Cortex of kidney (tissue), 1 donor: ENCODE data around the gene PAQR8.
A peak's percentile ranks its signal among the peaks of the same experiment; 100 is the strongest.
"Not testable (repeated sequence)": the region's sequence is repeated elsewhere in the genome, so short reads cannot be mapped to it uniquely, and the experiment has no call there.

Experiments used
- DNase-seq: peaks from one replicate; lab custom pipeline; 2025; lab: John Stamatoyannopoulos, UW

PAQR8 gene

DNA sequence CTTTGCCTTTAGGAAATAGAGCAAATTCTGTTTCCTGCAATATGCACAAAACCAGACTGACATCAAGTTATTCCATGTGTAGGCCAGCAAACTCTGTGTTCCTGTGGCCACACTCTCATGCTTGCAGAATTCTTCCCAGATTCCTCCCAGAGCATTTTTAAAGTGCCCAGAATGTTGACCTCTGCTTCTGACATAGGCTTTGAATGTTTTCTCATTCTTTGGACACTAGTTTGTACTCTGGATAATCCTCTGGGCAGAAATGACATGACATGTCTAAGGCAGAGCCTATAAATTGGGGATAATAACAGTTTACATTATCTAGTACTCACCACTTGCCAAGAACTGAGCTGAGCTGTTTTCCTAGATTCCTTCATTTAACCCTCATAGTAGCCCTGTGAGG is 49.0 kb downstream of the PAQR8 start:
- DNase-seq, result no peak

DNA sequence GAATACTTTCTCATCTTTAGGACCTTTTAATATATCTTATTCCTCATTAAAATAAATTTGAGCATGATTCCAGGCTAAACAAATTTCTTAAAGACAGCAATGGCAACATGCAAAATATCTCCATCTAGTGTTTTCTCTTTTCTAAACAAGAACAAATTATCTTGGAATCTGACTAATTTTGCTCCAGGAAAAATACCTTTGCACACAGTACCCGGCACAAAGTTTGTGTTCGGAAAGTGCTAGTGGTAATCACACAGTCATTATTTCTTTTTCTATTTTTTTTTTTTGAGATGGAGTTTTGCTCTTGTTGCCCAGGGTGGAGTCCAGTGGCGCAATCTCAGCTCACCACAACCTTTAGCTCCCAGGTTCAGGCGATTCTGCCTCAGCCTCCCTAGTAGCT is 50.0 kb downstream of the PAQR8 start:
- DNase-seq, result no peak

DNA sequence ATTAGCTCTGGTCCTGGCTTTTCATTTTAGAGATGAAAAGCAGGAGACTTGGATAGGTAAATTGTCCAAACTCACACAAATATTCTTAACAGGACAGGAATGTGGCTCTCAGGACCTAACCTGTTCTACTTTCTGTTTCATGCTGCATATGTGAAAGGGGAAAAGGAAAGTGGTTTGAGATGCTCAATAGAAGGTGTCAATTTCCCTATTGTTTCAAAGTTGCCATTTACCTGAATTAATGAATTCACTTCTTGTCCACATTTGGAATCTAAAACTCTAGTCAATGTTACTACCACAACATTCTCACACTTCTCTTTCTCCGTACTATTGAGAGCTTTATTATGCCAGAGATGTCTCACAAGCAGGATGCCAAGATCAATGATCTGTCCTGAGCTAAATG is 53.4 kb downstream of the PAQR8 start:
- DNase-seq, result no peak

DNA sequence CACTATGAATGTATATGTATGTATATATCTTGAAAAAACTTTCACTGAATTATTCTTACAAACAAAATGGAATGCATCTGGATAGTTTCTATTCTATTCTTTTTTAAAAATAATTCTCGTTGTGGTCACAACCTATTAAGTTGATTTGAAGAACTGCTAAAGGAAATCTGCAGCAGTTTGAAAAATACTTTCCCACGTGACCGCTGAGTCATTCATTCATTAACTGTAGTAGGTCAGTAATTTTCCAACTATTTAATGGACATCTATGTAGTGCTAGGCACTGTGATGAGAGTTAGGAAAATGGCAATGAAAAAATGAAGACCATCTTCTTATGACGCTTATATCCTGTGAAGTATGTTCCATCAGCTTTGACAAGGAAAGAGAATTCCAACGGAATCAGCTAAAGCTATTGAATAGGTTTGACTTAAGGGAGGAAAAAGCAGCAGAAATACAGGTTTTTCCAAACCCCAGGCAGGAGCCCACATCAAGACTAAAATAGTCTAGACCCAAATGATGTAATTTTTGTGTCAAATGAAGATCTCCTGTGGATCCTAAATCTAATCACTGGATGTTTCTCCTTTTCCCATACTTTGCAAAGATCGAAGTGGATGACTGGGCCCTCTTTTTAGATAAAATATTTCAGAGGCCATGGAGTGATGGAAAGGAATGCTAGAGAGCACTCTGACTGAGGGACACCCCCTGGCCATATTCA is 54.1 kb downstream of the PAQR8 start:
- DNase-seq, result no peak

DNA sequence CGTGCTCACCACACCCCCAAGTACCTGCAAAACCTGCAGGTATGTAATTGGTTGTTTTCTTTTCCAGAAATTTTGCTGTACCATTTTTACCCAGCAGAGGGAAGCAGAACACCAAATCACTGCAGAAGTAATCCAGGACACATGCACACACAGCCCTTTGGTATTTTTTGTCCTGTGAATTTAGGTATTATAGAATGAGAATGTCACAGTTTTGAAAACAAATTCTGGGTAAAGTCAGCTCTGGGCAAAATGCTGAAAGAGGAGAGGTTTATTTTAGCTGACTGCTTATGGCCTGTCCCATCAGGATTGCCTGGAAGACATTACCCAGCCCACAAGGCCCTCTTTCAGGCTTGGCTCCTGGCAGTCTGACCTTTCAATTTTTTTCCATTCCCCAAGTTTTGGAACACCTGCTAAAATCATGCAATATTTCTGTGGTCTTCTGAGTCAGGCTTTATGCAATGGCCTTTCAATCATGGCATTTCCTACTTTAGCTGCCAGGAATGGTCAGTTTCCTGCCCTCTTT is 54.7 kb downstream of the PAQR8 start:
- DNase-seq, result no peak

DNA sequence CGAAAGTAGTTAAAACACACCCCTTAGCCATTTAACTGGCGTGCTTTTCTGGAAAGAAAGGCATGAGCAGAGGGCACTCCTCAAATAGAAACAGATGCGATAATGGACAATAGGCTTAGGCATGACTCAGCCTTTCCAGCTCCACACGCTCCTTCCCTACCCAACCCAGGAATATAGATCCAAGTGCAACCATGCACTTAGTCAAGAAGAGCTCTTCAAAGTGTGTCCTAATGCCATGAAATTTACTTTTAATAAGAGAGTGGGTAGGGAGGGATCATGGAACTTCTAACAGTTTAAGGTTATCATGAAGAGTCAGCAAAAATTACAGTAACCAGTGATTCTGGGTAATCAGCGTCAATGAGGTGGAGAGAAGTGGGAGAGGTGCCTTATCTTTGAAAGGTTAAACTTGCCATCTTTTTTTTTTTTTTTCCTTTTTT is 55.7 kb downstream of the PAQR8 start:
- DNase-seq, result no peak

DNA sequence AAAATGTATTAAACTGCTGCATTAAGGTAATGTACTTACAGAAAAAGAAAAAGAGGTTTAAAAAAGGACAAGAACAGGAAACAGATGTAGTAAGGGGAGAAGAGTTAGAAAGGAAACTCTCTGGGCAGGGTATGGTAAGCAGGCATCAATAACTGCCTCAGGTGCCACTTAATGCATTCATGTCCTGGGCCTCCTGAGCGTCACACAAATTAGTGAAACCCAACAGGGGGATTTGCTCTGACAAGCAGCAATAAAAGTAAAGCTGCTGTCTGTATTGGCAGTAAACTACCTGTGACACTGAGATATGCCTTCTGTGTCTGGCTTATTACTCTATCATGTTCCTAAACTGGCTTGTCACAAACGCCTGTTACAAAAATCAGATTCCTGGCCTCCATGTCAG is 56.7 kb downstream of the PAQR8 start:
- no peak for DNase-seq

DNA sequence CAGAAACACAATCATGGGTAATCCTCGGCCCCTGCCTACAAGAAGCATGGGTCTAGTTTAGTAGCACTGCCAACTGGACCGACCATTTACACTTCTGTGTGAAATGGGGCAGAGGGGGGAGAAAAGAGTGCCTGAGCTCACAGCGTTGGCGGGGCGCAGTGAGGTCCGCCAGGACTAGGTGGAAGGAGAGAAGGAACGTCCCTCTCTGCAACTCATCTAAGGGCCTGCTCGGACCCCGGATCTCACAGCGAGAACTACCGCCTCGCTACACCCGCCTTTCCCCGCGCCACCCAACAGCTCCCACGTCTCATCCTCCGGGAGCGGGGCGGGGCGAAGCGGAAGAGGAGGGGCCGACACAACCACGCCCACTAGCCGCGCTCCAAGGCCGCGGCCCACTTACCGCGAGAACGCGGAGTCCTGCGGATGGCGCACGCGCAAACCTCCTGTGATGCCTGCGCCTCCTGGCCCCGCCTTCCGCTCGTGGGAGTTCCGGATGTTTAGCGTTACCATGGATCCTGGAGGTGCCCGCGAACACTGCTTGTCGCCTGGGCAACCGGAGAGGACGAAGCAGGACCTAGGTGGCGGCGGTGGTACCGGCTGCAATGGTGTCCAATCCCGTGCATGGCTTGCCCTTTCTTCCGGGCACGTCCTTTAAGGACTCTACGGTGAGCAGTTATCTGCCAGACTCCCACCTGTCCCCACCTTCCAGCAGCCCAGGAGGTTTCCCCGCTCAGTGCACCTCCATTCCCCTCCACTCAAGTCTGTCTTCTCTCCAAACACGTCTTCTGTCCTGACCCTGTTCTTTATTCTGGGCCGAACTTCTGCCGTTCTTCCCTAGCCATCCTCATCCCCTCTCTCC is 58.1 kb downstream of the PAQR8 start, which contains the start of gene EFHC1:
TSS of gene EFHC1 (plus strand) at position 534 of the 859 bp plus-strand sequence. CDS start at position 603, 69 bp downstream.
- peak; percentile 54 for DNase-seq

DNA sequence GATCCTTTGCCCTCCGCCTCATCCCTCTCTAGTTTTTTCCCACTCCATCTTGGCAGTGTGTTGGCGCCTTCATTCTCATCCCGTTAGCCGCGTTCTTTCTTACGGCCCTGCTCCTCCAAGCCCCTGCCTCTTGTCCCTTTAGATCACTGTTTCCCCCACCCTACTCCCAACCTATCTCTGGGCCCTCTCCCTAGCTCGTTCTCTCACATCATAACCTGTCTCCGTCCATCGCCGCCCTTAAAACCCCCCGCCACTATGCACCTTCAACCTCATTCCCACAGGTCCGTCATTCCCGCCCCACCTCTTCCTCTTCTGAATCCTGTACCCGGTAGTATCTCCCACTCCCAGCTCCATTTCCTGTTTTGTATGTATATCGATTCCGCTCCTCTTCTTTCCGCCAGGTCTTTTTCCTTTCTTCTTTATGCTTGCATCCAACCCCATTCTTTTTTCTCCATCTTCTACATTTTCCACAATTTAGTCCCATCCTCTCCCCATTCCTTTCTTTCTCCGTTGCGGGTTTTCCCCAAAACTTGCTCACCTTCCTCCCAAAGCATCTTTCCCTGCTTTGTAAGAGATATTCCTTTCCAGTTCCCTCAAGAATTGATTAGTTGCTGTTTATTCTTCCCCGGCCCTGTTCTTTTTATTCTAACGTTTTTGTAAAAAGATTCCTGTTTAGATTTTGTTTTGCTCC is 58.9 kb downstream of the PAQR8 start:
- DNase-seq, result no peak

DNA sequence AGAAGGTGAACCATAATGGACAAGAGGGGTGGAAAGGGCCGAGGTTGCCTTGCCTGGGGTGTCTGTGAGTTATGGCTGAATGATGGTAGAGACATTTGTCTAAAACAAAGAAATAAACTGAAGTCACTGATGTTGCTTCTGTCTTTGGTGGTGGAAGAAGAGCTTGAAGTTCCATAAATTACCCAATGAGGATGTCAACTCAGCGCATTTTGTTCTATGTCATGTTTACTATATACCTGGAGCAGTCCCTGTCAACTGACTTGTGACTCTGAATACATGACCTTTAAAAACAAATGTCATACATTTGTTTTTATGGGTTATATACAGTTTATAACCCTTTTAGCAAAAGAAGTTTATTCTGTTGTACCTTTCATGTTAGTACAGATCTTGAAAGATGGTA is 60.2 kb downstream of the PAQR8 start:
- DNase-seq, result no peak

DNA sequence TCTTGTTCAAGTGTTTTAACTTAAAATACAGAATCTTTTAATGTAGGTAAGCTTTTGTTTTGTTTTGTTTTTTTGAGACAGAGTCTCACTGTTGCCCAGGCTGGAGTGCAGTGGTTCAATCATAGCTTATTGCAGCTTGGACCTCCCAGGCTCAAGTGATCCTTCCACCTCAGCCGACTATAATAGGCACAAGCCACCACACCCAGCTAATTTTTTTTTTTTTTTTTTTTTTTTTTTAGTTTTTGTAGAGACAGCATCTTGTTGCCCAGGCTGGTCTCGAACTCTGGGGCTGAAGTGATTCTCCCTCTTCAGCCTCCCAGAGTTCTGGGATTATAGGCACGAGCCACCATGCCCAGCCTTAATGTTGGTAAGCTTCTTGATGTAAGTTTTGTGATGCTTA is 61.5 kb downstream of the PAQR8 start:
- no peak for DNase-seq

DNA sequence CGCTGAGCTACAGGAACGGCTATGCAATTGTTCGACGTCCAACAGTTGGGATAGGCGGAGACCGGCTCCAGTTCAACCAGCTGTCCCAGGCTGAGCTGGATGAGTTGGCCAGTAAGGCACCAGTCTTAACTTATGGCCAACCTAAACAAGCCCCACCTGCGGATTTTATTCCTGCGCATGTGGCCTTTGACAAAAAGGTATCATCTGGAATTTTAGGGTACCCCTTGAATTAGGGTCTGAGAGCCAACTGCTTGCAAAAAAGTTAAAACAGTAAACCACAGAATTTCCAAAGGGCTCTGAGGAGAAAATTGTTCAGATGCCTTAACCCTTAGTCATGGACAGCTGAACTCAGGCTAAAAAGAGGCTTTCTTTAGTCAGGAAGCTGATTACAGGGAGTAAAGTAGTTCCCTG is 62.0 kb downstream of the PAQR8 start:
- no peak for DNase-seq

DNA sequence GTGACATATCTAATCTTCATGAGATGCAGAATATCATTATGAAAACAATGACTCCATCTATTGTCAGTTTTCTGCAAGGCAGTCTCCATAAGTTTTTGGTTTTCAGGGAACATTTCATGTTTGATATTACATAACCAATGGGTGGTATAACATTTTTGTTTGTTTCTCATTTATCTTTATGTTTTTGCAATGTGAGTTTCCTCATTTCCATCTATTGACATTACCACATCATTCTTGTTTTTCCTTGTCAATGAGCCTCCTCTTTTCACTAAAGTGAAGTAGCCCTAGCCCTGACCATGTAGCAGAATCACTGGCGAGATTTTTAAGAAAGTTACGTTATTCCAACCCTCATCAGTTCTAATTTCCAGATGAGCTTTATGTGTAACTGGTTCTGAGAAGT is 62.6 kb downstream of the PAQR8 start:
- DNase-seq, result no peak

DNA sequence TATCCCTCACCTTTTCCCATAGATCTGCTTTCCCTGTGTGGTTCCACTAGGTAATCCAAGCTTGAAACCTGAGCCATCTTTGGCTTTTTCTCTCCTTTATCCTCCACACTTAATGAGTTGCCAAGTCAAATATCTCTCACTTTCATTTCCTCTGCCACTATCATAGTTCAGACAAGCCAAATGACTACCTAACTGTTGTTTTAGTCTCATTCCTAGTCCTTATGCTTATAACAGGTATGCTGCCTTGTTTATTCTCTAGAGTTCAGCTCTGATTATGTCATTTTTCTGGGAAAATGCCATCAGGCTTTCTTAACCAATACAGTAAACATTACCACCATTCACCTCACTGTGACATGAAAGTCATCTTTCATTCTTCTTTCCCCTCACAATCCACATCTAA is 64.7 kb downstream of the PAQR8 start:
- no peak for DNase-seq

DNA sequence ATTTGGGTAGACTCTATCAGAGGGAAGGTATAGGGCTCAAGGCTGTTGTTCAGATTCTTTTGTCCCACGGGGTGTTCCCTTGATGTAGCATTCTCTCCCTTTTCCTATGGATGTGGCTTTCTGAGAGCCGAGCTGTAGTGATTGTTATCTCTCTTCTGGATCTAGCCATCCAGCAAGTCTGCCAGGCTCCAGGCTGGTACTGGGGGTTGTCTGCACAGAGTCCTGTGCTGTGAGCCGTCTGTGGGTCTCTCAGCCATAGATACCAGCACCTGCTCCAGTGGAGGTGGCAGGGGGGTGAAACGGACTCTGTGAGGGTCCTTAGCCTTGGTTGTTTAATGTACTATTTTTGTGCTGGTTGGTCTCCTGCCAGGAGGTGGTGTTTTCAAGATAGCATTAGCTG is 71.3 kb downstream of the PAQR8 start:
- not testable (repeated sequence) for DNase-seq

DNA sequence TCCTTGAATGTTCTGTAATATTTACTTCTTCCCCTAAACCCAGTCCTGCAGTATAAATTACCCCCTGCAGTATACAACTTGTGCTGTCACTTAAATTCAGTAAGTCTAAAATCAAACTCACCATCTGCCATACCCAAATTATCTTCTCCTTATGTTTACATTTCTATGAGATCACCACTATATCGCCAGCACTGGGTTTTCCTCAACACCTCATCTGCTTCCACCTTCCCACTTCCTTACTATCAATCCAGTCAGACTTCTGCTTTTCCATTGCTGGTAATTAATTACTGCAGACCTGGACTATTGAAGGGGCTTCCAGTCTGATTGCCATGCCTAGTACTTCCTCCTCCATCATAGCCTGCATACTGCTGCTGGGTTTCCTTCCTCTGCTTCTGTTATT is 73.4 kb downstream of the PAQR8 start:
- DNase-seq, result no peak

DNA sequence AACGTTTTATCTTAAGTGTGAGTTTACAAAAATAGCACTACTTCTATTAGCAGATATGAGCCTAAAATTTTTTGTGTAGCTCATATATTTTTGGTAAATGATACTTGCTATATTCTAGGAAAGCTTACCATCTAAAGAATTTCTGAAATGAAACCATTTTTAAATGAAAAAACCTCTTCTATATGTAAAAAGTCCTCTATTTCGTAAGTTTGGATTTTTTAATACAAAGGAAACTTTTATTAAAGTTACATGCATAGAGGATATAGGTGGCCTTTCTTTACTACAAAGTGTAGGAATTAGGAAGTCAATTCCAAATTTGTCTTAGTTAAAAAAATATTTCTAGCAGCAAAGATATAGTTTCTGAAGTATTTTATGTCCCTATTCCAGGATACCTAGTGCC is 77.0 kb downstream of the PAQR8 start:
- no peak for DNase-seq

DNA sequence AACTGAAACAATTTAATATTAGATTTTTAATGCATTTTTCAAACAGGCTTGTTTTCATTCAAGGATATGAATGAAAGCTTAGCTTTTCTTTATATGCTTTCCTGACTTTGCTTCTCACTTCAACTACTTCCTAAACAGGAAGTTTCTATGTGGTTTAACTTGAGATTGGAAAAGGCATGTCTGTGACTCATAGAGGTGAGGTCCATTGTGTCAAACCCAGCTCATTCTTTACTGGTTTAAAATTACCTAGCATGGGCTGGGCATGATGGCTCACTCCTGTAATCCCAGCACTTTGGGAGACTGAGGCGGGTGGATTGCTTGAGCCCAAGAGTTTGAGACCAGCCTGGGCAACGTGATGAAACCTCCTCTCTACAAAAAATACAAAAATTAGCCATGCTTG is 92.6 kb downstream of the PAQR8 start:
- no peak for DNase-seq

DNA sequence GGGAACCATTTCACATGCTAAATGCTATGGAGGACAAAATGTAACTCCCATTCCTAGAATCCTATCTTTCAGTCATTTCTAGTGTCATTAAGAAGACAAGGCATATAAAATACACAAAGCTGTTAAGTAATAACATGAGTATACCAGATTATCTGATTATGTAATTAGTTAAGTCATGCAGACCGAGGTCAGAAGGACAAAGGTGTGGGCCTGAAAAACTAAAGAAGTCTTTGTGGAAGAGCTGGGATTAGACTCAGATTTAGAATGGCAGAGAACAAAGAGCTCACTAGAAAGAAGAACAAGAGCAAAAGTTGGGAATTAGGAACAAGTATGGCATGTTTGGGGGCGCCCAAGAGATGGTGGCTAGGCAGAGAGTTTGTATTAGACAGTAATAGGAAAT is 95.1 kb downstream of the PAQR8 start:
- no peak for DNase-seq
